ENCODE data around the gene RADX. TPM values are rescaled to one million over a fixed set of nuclear protein-coding genes. Genes with fewer than 3 reads are reported as not detected.

RADX gene
- total RNA-seq: 3.6 and 10.0 TPM in 2 replicates

GRCh38 chrX:106611679-106612392 is at the start of gene RADX:
Gene RADX, plus strand, starts transcription at chrX:106611978. Its CDS starts 103 bp downstream, at chrX:106612081.
- H3K27me3 ChIP-seq (ENCODE audit: control insufficient read depth, insufficient read depth, low read length): peaks cover 2% of the 10 kb centered on the region
- peak; percentile 42 for DNase-seq (ENCODE audit: low read depth)
- TF ChIP-seq CTCF (IDR thresholded peaks at IDR 0.05; ENCODE audit: insufficient read depth, low read length, poor library complexity, severe bottlenecking): no peak

GRCh38 chrX:106564986-106565385 is 46.8 kb upstream of the RADX start:
- Histone ChIP-seq H3K27me3 (ENCODE audit: control insufficient read depth, insufficient read depth, low read length) (no peaks in the 10 kb centered on the region), H3K36me3 (ENCODE audit: control insufficient read depth, insufficient read depth, low read length) (no peaks in the 10 kb centered on the region), H3K4me3 (ENCODE audit: low read depth, low read length) (no peak overlapping the region)
- no peak for DNase-seq (ENCODE audit: low read depth)
- no peak for TF ChIP-seq CTCF (IDR thresholded peaks at IDR 0.05; ENCODE audit: insufficient read depth, low read length, poor library complexity, severe bottlenecking)

More at GRCh38 chrX:106611679-106612392, at the start of gene RADX:
- Histone ChIP-seq H3K4me3 (ENCODE audit: low read depth, low read length) (peak within 1 kb of the TSS; percentile 65), H3K36me3 (ENCODE audit: control insufficient read depth, insufficient read depth, low read length) (no peaks in the 10 kb centered on the region)

- no peaks in the 10 kb centered on the region for H3K27me3 ChIP-seq (ENCODE audit: control insufficient read depth, insufficient read depth, low read length)
- TF ChIP-seq CTCF (IDR thresholded peaks at IDR 0.05; ENCODE audit: insufficient read depth, low read length, poor library complexity, severe bottlenecking): no peak
Observed at GRCh38 chrX:106566362-106566761, 45.4 kb upstream of the RADX start.

GRCh38 chrX:106581856-106582255 is 29.9 kb upstream of the RADX start:
- Histone ChIP-seq H3K27me3 (ENCODE audit: control insufficient read depth, insufficient read depth, low read length) (no peaks in the 10 kb centered on the region), H3K36me3 (ENCODE audit: control insufficient read depth, insufficient read depth, low read length) (no peaks in the 10 kb centered on the region), H3K4me3 (ENCODE audit: low read depth, low read length) (no peak overlapping the region)
- DNase-seq (ENCODE audit: low read depth): no peak
- TF ChIP-seq CTCF (IDR thresholded peaks at IDR 0.05; ENCODE audit: insufficient read depth, low read length, poor library complexity, severe bottlenecking): no peak

More at GRCh38 chrX:106566362-106566761, 45.4 kb upstream of the RADX start:
- Histone ChIP-seq H3K36me3 (ENCODE audit: control insufficient read depth, insufficient read depth, low read length) (no peaks in the 10 kb centered on the region), H3K4me3 (ENCODE audit: low read depth, low read length) (no peak overlapping the region)
- no peak for DNase-seq (ENCODE audit: low read depth)

GRCh38 chrX:106585478-106585877 is 26.3 kb upstream of the RADX start:
- DNase-seq (ENCODE audit: low read depth): no peak
- no peak overlapping the region for H3K4me3 ChIP-seq (ENCODE audit: low read depth, low read length)
- H3K36me3 ChIP-seq (ENCODE audit: control insufficient read depth, insufficient read depth, low read length): no peaks in the 10 kb centered on the region
- TF ChIP-seq CTCF (IDR thresholded peaks at IDR 0.05; ENCODE audit: insufficient read depth, low read length, poor library complexity, severe bottlenecking): no peak
- H3K27me3 ChIP-seq (ENCODE audit: control insufficient read depth, insufficient read depth, low read length): no peaks in the 10 kb centered on the region

GRCh38 chrX:106588801-106589200 is 23.0 kb upstream of the RADX start:
- DNase-seq (ENCODE audit: low read depth): no peak
- no peaks in the 10 kb centered on the region for H3K36me3 ChIP-seq (ENCODE audit: control insufficient read depth, insufficient read depth, low read length)
- no peak for TF ChIP-seq CTCF (IDR thresholded peaks at IDR 0.05; ENCODE audit: insufficient read depth, low read length, poor library complexity, severe bottlenecking)

More at GRCh38 chrX:106588801-106589200, 23.0 kb upstream of the RADX start:
- Histone ChIP-seq H3K27me3 (ENCODE audit: control insufficient read depth, insufficient read depth, low read length) (no peaks in the 10 kb centered on the region), H3K4me3 (ENCODE audit: low read depth, low read length) (no peak overlapping the region)
